Measurements from ENCODE around the gene GALP. TPM values are rescaled to one million over a fixed set of nuclear protein-coding genes. Genes with fewer than 3 reads are reported as not detected.
"Not testable (repeated sequence)": the region's sequence is repeated elsewhere in the genome, so short reads cannot be mapped to it uniquely, and the experiment has no call there.

The GALP gene
- total RNA-seq, 1 donor from 2014 or later, result not detected

- DNase-seq, result not testable (repeated sequence)
These were observed 26.7 kb upstream of the GALP start for GRCh38 chr19:56148955-56149655.

- no peak for DNase-seq
These were observed 26.2 kb upstream of the GALP start for GRCh38 chr19:56149656-56150038.

- no peak for DNase-seq
These were observed 25.4 kb upstream of the GALP start for GRCh38 chr19:56150358-56150757.

GRCh38 chr19:56152644-56153043 is 23.2 kb upstream of the GALP start:
- DNase-seq, result no peak

- peak; percentile 65 for DNase-seq
These were observed 22.3 kb upstream of the GALP start for GRCh38 chr19:56153507-56153906.

GRCh38 chr19:56155124-56155687 is 20.6 kb upstream of the GALP start:
- DNase-seq, result peak; percentile 27

GRCh38 chr19:56156768-56157167 is 19.0 kb upstream of the GALP start:
- DNase-seq, result no peak

- no peak for DNase-seq
These were observed 17.5 kb upstream of the GALP start for GRCh38 chr19:56158170-56158757.

GRCh38 chr19:56159009-56159559 is 16.7 kb upstream of the GALP start:
- DNase-seq, result no peak

GRCh38 chr19:56159622-56160271 is 16.1 kb upstream of the GALP start:
- DNase-seq, result no peak

- DNase-seq, result no peak
These were observed 14.3 kb upstream of the GALP start for GRCh38 chr19:56161534-56161933.

- peak; percentile 73 for DNase-seq
These were observed 13.6 kb upstream of the GALP start for GRCh38 chr19:56162258-56162657.

GRCh38 chr19:56163097-56163496 is 12.7 kb upstream of the GALP start:
- DNase-seq, result no peak

- DNase-seq, result peak; percentile 45
These were observed 8.7 kb upstream of the GALP start for GRCh38 chr19:56167064-56167578.

- DNase-seq, result peak; percentile 57
These were observed 5.5 kb upstream of the GALP start for GRCh38 chr19:56170261-56170660.

- no peak for DNase-seq
These were observed 1.7 kb upstream of the GALP start for GRCh38 chr19:56174086-56174485.

GRCh38 chr19:56174550-56174949 is 1.3 kb upstream of the GALP start:
- DNase-seq, result no peak

- not testable (repeated sequence) for DNase-seq
These were observed 502 bp downstream of the GALP start for GRCh38 chr19:56176310-56176709.

GRCh38 chr19:56176881-56177280 is 1.1 kb downstream of the GALP start:
- DNase-seq, result no peak

- DNase-seq, result no peak
These were observed 1.9 kb downstream of the GALP start for GRCh38 chr19:56177564-56178243.

GRCh38 chr19:56189785-56190184 is 14.0 kb downstream of the GALP start:
- DNase-seq, result no peak

- DNase-seq, result no peak
These were observed 15.3 kb downstream of the GALP start for GRCh38 chr19:56191115-56191514.

- no peak for DNase-seq
These were observed 15.9 kb downstream of the GALP start for GRCh38 chr19:56191711-56192110.

All from dermis blood vessel endothelial cell (primary cell).